Measurements from ENCODE around the gene METTL16. TPM values are rescaled to one million over a fixed set of nuclear protein-coding genes. Genes with fewer than 3 reads are reported as not detected.
A peak's percentile ranks its signal among the peaks of the same experiment; 100 is the strongest.

Gene METTL16
- total and polyA plus RNA-seq, 7 donors: 11.2 to 33.0 (median 23.5) TPM

- no peak for TF ChIP-seq CTCF (IDR thresholded peaks at IDR 0.05)
- H3K36me3 ChIP-seq (ENCODE audit: insufficient read depth in 1 of 2, low read depth in 1 of 2): peaks cover 0 to 52% of the 10 kb centered on the region in 2 donors
- H3K27ac ChIP-seq: peak overlapping the region; percentile 85
- no peaks in the 10 kb centered on the region for H3K9me3 ChIP-seq
- peak overlapping the region; percentile 45 for H3K4me3 ChIP-seq
- 33 to 60% (median 38%) methylated on average over 11 of the region's 11 CpGs for WGBS, 3 donors
- peaks cover 38% of the 10 kb centered on the region for H3K4me1 ChIP-seq
- H3K27me3 ChIP-seq (ENCODE audit: insufficient read depth in 3 of 3, low read length in 2 of 3): no peaks in the 10 kb centered on the region
- intact Hi-C loops (cut with DNase I): loop anchor here in 1 of 2 donors (2.0 kb wide), 1 partner anchor 33 kb away; no protein-coding TSS in a partner anchor
- ATAC-seq (peak; percentile 69 to 86 (median 83)), DNase-seq (peak in 1 of 2 donors; percentile 73)
Observed at GRCh38 chr17:2383628-2384167, 128.0 kb downstream of the METTL16 start.

- Histone ChIP-seq H3K4me3 (no peak overlapping the region), H3K36me3 (ENCODE audit: insufficient read depth in 1 of 2, low read depth in 1 of 2) (peaks cover 0 to 55% of the 10 kb centered on the region in 2 donors), H3K27ac (no peak overlapping the region), H3K9me3 (no peaks in the 10 kb centered on the region), H3K27me3 (ENCODE audit: insufficient read depth in 3 of 3, low read length in 2 of 3) (no peaks in the 10 kb centered on the region), H3K4me1 (peaks cover 34% of the 10 kb centered on the region)
- intact Hi-C loops (cut with DNase I): no loop called here
- TF ChIP-seq CTCF (IDR thresholded peaks at IDR 0.05): no peak
- ATAC-seq (no peak), DNase-seq (no peak)
- 80 to 83% (median 81%) methylated on average over 15 of the region's 15 CpGs for WGBS, 3 donors
Observed at GRCh38 chr17:2380950-2381649, 130.6 kb downstream of the METTL16 start.

GRCh38 chr17:2380226-2380922 lies 131.3 kb downstream of the METTL16 start:
- Histone ChIP-seq H3K36me3 (ENCODE audit: insufficient read depth in 1 of 2, low read depth in 1 of 2) (peaks cover 0 to 61% of the 10 kb centered on the region in 2 donors), H3K4me3 (no peak overlapping the region)
- intact Hi-C loops (cut with DNase I): no loop called here

GRCh38 chr17:2379489-2380225 lies 132.0 kb downstream of the METTL16 start:
- no peak for ATAC-seq
- intact Hi-C loops (cut with DNase I): no loop called here

More at GRCh38 chr17:2380226-2380922, 131.3 kb downstream of the METTL16 start:
- DNase-seq: no peak
- no peaks in the 10 kb centered on the region for H3K27me3 ChIP-seq (ENCODE audit: insufficient read depth in 3 of 3, low read length in 2 of 3)
- H3K27ac ChIP-seq: no peak overlapping the region
- 76 to 82% (median 79%) methylated on average over 15 to 16 of the region's 16 CpGs for WGBS, 3 donors
- ATAC-seq: no peak
- no peaks in the 10 kb centered on the region for H3K9me3 ChIP-seq
- TF ChIP-seq CTCF (IDR thresholded peaks at IDR 0.05): no peak
- H3K4me1 ChIP-seq: peaks cover 29% of the 10 kb centered on the region

More at GRCh38 chr17:2379489-2380225, 132.0 kb downstream of the METTL16 start:
- 83 to 85% (median 84%) methylated on average over 22 to 25 of the region's 25 CpGs for WGBS, 3 donors
- H3K4me1 ChIP-seq: peaks cover 22% of the 10 kb centered on the region
- H3K27ac ChIP-seq: no peak overlapping the region
- no peak for TF ChIP-seq CTCF (IDR thresholded peaks at IDR 0.05)
- H3K27me3 ChIP-seq (ENCODE audit: insufficient read depth in 3 of 3, low read length in 2 of 3): no peaks in the 10 kb centered on the region
- H3K9me3 ChIP-seq: no peaks in the 10 kb centered on the region
- DNase-seq: no peak
- H3K4me3 ChIP-seq: no peak overlapping the region
- H3K36me3 ChIP-seq (ENCODE audit: insufficient read depth in 1 of 2, low read depth in 1 of 2): peaks cover 0 to 68% of the 10 kb centered on the region in 2 donors

Measured in psoas muscle (tissue), 8 donors.